Spleen (tissue), 11 donors: Measurements from ENCODE around the gene FBLN5. TPM values are rescaled to one million over a fixed set of nuclear protein-coding genes. Genes with fewer than 3 reads are reported as not detected.

Experiments used
- DNase-seq: peaks from one replicate; pipeline ENCODE4 v3.0.0-alpha.2; 2020
- H3K27ac ChIP-seq, 8 donors: fragments of 200-600 bp; sonication (generic) in 7 of 8; 1 replicate in 4 of 8; 2 replicates in 4 of 8; pipeline versions ENCODE4 v1.5.0 to v1.8.0; 2016 to 2021; ENCODE audit warnings: inconsistent platforms in 4 of 8, mild to moderate bottlenecking in 4 of 8, moderate library complexity in 1 of 8
- H3K27me3 ChIP-seq, 7 donors: fragments of 200-600 bp; sonication (generic) in 6 of 7; replicated peaks in 1 of 7; 1 replicate in 4 of 7; 2 replicates in 3 of 7; pipeline versions ENCODE4 v1.5.0 to v1.8.0; 2016 to 2021; ENCODE audit warnings: inconsistent platforms in 3 of 7, mild to moderate bottlenecking in 1 of 7
- H3K36me3 ChIP-seq, 6 donors: fragments of 200-600 bp; sonication (generic) in 5 of 6; 1 replicate in 4 of 6; 2 replicates in 2 of 6; pipeline versions ENCODE4 v1.5.0 to v1.8.0; 2016 to 2021; ENCODE audit warnings: inconsistent platforms in 2 of 6
- H3K4me1 ChIP-seq, 6 donors: fragments of 200-600 bp; sonication (generic) in 5 of 6; 1 replicate in 3 of 6; 2 replicates in 3 of 6; pipeline versions ENCODE4 v1.5.0 to v1.8.0; 2016 to 2021; ENCODE audit warnings: inconsistent platforms in 3 of 6
- H3K4me3 ChIP-seq, 8 donors: fragments of 200-600 bp; sonication (generic) in 7 of 8; 1 replicate in 4 of 8; 2 replicates in 4 of 8; pipeline versions ENCODE4 v1.5.0 to v1.8.0; 2016 to 2021; ENCODE audit warnings: inconsistent platforms in 4 of 8, mild to moderate bottlenecking in 4 of 8, moderate library complexity in 2 of 8
- H3K9me3 ChIP-seq, 8 donors: fragments of 200-600 bp; sonication (generic) in 7 of 8; 1 replicate in 4 of 8; 2 replicates in 4 of 8; pipeline versions ENCODE4 v1.5.0 to v1.8.0; 2016 to 2021; ENCODE audit warnings: inconsistent platforms in 4 of 8
- CTCF ChIP-seq, 11 experiments: fragments of 200-600 bp in 7 of 11; fragments of 450-650 bp in 4 of 11; sonication (generic) in 4 of 11; IDR thresholded peaks in 8 of 11; conservative IDR thresholded peaks in 3 of 11; 1 replicate in 7 of 11; 2 replicates in 4 of 11; pipeline versions ENCODE4 v1.4.0 to v1.8.0; 2016 to 2021; ENCODE audit warnings: antibody characterized with exemption in 11 of 11, inconsistent platforms in 4 of 11, mild to moderate bottlenecking in 1 of 11
- POLR2A ChIP-seq, 3 donors: fragments of 450-650 bp; IDR thresholded peaks; one replicate each; pipeline ENCODE4 v1.5.1; 2017; ENCODE audit warnings: antibody characterized with exemption in 3 of 3, mild to moderate bottlenecking in 1 of 3
- POLR2AphosphoS5 ChIP-seq, 3 donors: sonication (generic); formaldehyde crosslinking; IDR thresholded peaks; one replicate each; pipeline ENCODE4 v1.5.1; 2017; ENCODE audit warnings: antibody characterized with exemption in 3 of 3
- WGBS, 5 donors: extraction: QIAGEN DNeasy Blood & Tissue Kit in 3 of 5; methylation state at CpG; one replicate each; pipeline versions ENCODE4 v1.1.5 to v1.1.7; 2013 to 2018; 5-methylcytosine and 5-hydroxymethylcytosine counted together
- intact Hi-C: fragments of 100-400 bp; cut with DNase I; formaldehyde crosslinking; loops from one replicate; pipeline ENCODE4 v1.15.0; 2023; ENCODE audit warnings: low total_unique reads
- polyA plus RNA-seq, 3 donors: library from polyadenylated mRNA; stranded (reverse); fragments of 200-250 nt; gene quantifications; one replicate each; pipeline ENCODE4 v1.2.1, GENCODE V29; 2013
- total RNA-seq, 7 donors: library from RNA; depleted of rRNA in 3 of 7; stranded (reverse); fragments of >200 nt in 3 of 7; fragmentation: NEBNext Ultra II Directional in 4 of 7; extraction: Animal tissue kit (Norgen Biotek cat#: 25700) in 4 of 7; gene quantifications; one replicate each; pipeline versions ENCODE4 v1.1.0 to v1.2.1, GENCODE V29; 2016 to 2021
- donor health status: healthy with polysubstance abuse.
- donor health status: DM: no; HTN: no; CAD: no; lungs with moderate emphysema.
- donor health status: DM: no; HTN: no; CAD: no.
- donor health status: Bipolar disorder and iron deficiency.
- donor health status: healthy.
- donor health status: DM: no; HTN: no; CAD: no.
- donor health status: DM: yes; HTN: yes; CAD: no.

Gene FBLN5
- total and polyA plus RNA-seq, 10 donors: 26.4 to 396 (median 102) TPM

DNA sequence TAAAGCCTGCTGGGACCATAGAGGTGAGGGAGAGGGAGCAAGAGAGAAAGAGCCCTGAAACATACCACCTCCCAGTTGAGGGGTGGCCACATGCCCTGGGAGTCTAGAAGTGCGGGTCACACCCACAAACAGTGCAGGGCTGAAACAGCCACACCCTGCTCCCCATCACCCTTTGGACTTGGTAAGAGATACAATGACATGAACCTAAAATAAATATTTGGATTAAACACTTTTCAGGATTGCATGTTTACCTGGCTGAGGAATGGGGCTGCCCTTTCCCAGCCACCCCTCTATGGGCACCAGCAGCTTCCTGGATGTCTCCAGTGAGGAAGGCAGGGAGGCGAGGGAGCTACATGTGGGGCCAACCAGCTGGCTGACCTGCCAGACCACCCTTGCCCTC, 41.1 kb downstream of the FBLN5 start:
- 83 to 97% (median 94%) methylated on average over 2 of the region's 2 CpGs for WGBS, 5 donors
- no peak for DNase-seq

DNA sequence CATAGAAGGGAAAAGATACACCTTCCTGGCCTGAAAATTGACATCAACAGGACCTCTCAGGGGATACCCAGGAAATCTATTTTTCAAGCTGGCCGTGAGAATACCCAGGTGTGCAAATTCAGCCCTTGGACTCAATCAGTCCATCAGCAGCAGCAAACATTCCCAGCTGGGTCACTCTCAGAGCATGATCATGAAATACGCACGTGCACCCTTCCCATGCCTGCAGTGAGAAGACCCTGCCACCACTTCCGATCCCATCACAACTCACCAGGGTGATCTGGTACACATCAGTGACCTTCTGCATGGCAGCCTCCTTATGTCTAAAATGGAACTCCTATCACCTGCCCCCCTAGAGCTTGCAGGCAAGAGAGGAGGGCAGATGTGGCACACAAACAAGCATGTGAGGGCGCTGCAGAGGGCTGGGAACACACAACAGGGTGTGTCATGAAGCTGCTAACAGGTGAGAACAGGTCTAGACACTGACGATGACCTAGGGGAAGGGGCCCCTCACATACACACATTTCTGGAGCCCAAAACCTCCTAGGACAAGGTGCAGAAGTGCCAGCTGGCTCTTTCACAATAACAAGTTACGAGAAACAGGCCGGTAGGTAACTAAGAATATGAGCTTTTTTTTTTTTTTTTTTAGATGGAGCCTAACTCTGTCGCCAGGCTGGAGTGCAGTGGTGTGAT, 42.4 kb downstream of the FBLN5 start:
- intact Hi-C loops: no loop called here
- peak overlapping the region in 1 of 8 donors; percentile 67 for H3K27ac ChIP-seq
- no peak for TF ChIP-seq POLR2AphosphoS5 (IDR thresholded peaks at IDR 0.05)
- TF ChIP-seq CTCF (IDR thresholded peaks at IDR 0.05 in 8 of 11, conservative IDR thresholded peaks at IDR 0.05 in 3 of 11): no peak
- no peak for TF ChIP-seq POLR2A (IDR thresholded peaks at IDR 0.05)
- no peak for DNase-seq
- H3K4me3 ChIP-seq: no peak overlapping the region
- no peaks in the 10 kb centered on the region for H3K36me3 ChIP-seq
- no peaks in the 10 kb centered on the region for H3K9me3 ChIP-seq
- H3K4me1 ChIP-seq: peaks cover 0 to 18% (median 6%) of the 10 kb centered on the region in 6 donors
- WGBS, 5 donors: 84 to 93% (median 88%) methylated on average over 9 of the region's 9 CpGs
- H3K27me3 ChIP-seq: no peaks in the 10 kb centered on the region

More for the DNA sequence above, 41.1 kb downstream of the FBLN5 start:
- Histone ChIP-seq H3K27me3 (no peaks in the 10 kb centered on the region), H3K27ac (peak overlapping the region in 2 of 8 donors; percentile 27 to 36), H3K4me1 (peaks cover 0 to 27% (median 14%) of the 10 kb centered on the region in 6 donors), H3K9me3 (no peaks in the 10 kb centered on the region), H3K36me3 (no peaks in the 10 kb centered on the region), H3K4me3 (no peak overlapping the region)
- TF ChIP-seq POLR2A (IDR thresholded peaks at IDR 0.05): no peak
- TF ChIP-seq CTCF (IDR thresholded peaks at IDR 0.05 in 8 of 11, conservative IDR thresholded peaks at IDR 0.05 in 3 of 11): no peak
- intact Hi-C loops: no loop called here

GRCh38 chr14:91904483-91904882, 43.0 kb downstream of the FBLN5 start:
- H3K4me3 ChIP-seq: no peak overlapping the region
- no peaks in the 10 kb centered on the region for H3K36me3 ChIP-seq
- peak overlapping the region in 4 of 8 donors; percentile 4 to 67 (median 10) for H3K27ac ChIP-seq
- no peak for DNase-seq
- peaks cover 0 to 22% (median 6%) of the 10 kb centered on the region in 6 donors for H3K4me1 ChIP-seq
- 67 to 87% (median 84%) methylated on average over 8 of the region's 8 CpGs for WGBS, 5 donors
- no peaks in the 10 kb centered on the region for H3K27me3 ChIP-seq
- TF ChIP-seq POLR2AphosphoS5 (IDR thresholded peaks at IDR 0.05) (no peak), CTCF (IDR thresholded peaks at IDR 0.05 in 8 of 11, conservative IDR thresholded peaks at IDR 0.05 in 3 of 11) (no peak), POLR2A (IDR thresholded peaks at IDR 0.05) (no peak)
- no peaks in the 10 kb centered on the region for H3K9me3 ChIP-seq
- intact Hi-C loops: no loop called here

DNA sequence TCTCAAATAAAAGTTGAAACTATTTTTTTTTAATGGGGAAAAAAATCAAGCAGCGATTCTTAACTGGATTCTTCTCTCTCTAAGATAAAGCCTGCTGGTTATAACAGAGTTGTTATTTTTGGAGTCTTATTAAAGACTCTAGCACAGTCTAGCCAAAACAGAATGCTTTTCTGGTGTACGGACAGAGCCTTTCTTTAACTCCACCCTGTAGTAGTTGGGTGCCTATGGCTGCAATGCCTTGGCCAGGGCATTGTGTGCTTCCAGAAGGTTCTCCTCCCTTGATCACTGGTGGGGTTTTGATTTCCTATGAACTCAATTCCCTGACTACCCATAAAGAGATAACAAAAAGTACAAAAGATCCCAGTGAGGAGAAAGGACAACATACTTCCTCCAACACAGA, 44.4 kb downstream of the FBLN5 start:
- 47 to 89% (median 76%) methylated on average over 2 of the region's 2 CpGs for WGBS, 5 donors
- TF ChIP-seq CTCF (IDR thresholded peaks at IDR 0.05 in 8 of 11, conservative IDR thresholded peaks at IDR 0.05 in 3 of 11): no peak
- no peak for TF ChIP-seq POLR2A (IDR thresholded peaks at IDR 0.05)
- TF ChIP-seq POLR2AphosphoS5 (IDR thresholded peaks at IDR 0.05): no peak
- Histone ChIP-seq H3K27ac (peak overlapping the region in 2 of 8 donors; percentile 19 to 67), H3K4me1 (peaks cover 0 to 20% (median 3%) of the 10 kb centered on the region in 6 donors), H3K27me3 (no peaks in the 10 kb centered on the region), H3K4me3 (no peak overlapping the region), H3K9me3 (no peaks in the 10 kb centered on the region), H3K36me3 (no peaks in the 10 kb centered on the region)
- DNase-seq: no peak
- intact Hi-C loops: no loop called here
